HepG2 (cell line): ENCODE measurements around the gene ISCA2. TPM values are rescaled to one million over a fixed set of nuclear protein-coding genes. Genes with fewer than 3 reads are reported as not detected.

Experiments
- DDIT3 ChIP-seq: sonication (generic); formaldehyde crosslinking; IDR thresholded peaks from 2 replicates; pipeline ENCODE4 v1.4.0; 2020; ENCODE audit warnings: mild to moderate bottlenecking, missing genetic modification reagents
- DZIP1 ChIP-seq: sonication (generic); formaldehyde crosslinking; IDR thresholded peaks from 2 replicates; pipeline ENCODE4 v1.5.0; 2020; ENCODE audit warnings: mild to moderate bottlenecking, missing genetic modification reagents
- GRHL1 ChIP-seq: sonication (generic); formaldehyde crosslinking; conservative IDR thresholded peaks from 2 replicates; pipeline ENCODE4 v1.8.0; 2022; ENCODE audit warnings: missing genetic modification reagents
- JDP2 ChIP-seq: sonication (generic); formaldehyde crosslinking; IDR thresholded peaks from 2 replicates; pipeline ENCODE4 v1.8.1; 2022; ENCODE audit warnings: missing genetic modification reagents, borderline replicate concordance
- MAFF ChIP-seq: IDR thresholded peaks from 2 replicates; pipeline ENCODE4 v1.6.1; 2011; ENCODE audit warnings: low read depth, low read length, improper control_type of control experiment
- MAZ ChIP-seq, 2 experiments: sonication (generic) in 1 of 2; formaldehyde crosslinking in 1 of 2; IDR thresholded peaks; 2 replicates each; pipeline versions ENCODE4 v1.5.0 to v1.6.1; 2012 to 2020; ENCODE audit warnings: low read depth in 2 of 2, mild to moderate bottlenecking in 2 of 2, borderline replicate concordance in 1 of 2, improper control_type of control experiment in 1 of 2, low read length in 1 of 2, missing genetic modification reagents in 1 of 2, moderate library complexity in 1 of 2
- XRCC5 ChIP-seq: fragments of 200-400 bp; formaldehyde crosslinking; optimal IDR thresholded peaks from 2 replicates; pipeline ENCODE3; 2017; ENCODE audit warnings: mild to moderate bottlenecking, low read length
- ZIK1 ChIP-seq: sonication (generic); formaldehyde crosslinking; IDR thresholded peaks from 2 replicates; pipeline ENCODE4 v1.5.0; 2020; ENCODE audit warnings: mild to moderate bottlenecking, low read depth, missing genetic modification reagents, borderline replicate concordance
- ZNF646 ChIP-seq: sonication (generic); formaldehyde crosslinking; IDR thresholded peaks from 2 replicates; pipeline ENCODE4 v1.9.0; 2021; ENCODE audit warnings: mild to moderate bottlenecking, missing genetic modification reagents
- ZNF850 ChIP-seq: sonication (generic); formaldehyde crosslinking; conservative IDR thresholded peaks from 2 replicates; pipeline ENCODE4 v1.9.0; 2021; ENCODE audit warnings: mild to moderate bottlenecking, missing genetic modification reagents
- polyA plus RNA-seq, 8 experiments: library from polyadenylated mRNA; depleted of rRNA in 3 of 8; stranded (reverse) in 7 of 8; unstranded in 1 of 8; fragments of >200 nt; fragmentation: Illumina TruSeq in 4 of 8; extraction: Trizol in 4 of 8; gene quantifications; 2 replicates each; pipeline versions ENCODE4 v1.2.1 to v1.2.3, GENCODE V29; 2011 to 2016; ENCODE audit warnings: low read depth in 4 of 8, missing spikeins in 1 of 8, mixed read lengths in 1 of 8; ENCODE audit not compliant: insufficient read depth in 1 of 8
- total RNA-seq, 5 experiments: library from RNA; depleted of rRNA; stranded (reverse); fragments of >200 nt; fragmentation: Illumina TruSeq; extraction: Trizol; gene quantifications; 2 replicates each; pipeline ENCODE4 v1.2.3, GENCODE V29; 2016; ENCODE audit warnings: low read depth in 1 of 5
- TF ChIP-seq, protein P1 (sequence below): sonication (generic); formaldehyde crosslinking; IDR thresholded peaks from 2 replicates; pipeline ENCODE4 v1.5.0; 2020; ENCODE audit warnings: missing genetic modification reagents

Gene ISCA2
- total and polyA plus RNA-seq, 2 of the 13 experiments (the other 11 are each of a cell fraction or from before 2014, with no cell fraction given), result 32.1 to 43.4 TPM

- TF ChIP-seq ZNF646 (CRISPR knock-in tag) (no peak), XRCC5 (peak; percentile 39), GRHL1 (CRISPR knock-in tag) (no peak), DDIT3 (no peak), ZIK1 (CRISPR knock-in tag) (no peak), MAFF (no peak), JDP2 (CRISPR knock-in tag) (no peak), ZNF850 (CRISPR knock-in tag) (peak; percentile 77; the same call in 1 of the 2 replicates), MAZ (IDR thresholded peaks at IDR 0.05; ENCODE audit: borderline replicate concordance, low read depth, low read length) (peak; percentile 71; the same call in 1 of the 2 replicates), MAZ (CRISPR knock-in tag; IDR thresholded peaks at IDR 0.05; ENCODE audit: low read depth) (peak; percentile 52), DZIP1 (CRISPR knock-in tag) (no peak)
- TF ChIP-seq, protein P1, sequence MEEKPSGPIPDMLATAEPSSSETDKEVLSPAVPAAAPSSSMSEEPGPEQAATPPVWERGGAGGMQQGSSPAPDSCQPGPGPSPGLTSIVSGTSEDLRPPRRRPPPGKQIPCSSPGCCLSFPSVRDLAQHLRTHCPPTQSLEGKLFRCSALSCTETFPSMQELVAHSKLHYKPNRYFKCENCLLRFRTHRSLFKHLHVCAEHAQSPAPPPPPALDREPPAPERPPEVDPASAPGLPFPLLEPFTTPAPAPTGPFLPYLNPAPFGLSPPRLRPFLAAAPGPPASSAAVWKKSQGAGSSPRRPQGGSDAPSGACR (CRISPR knock-in tag), result 0 out of 2 replicates have a peak, but pooled peaks have one; percentile 33
These were observed at the start of gene ISCA2 (continued) for GRCh38 chr14:74493343-74494261.
